HUDEP-2 (cell line): Measurements from ENCODE around the gene NPC2.
"Not testable (repeated sequence)": the region's sequence is repeated elsewhere in the genome, so short reads cannot be mapped to it uniquely, and the experiment has no call there.

Experiments used
- DNase-seq, 76 experiments: peaks; one replicate each; lab custom pipeline; 2025; ENCODE audit not compliant: unreplicated experiment in 76 of 76; lab: John Stamatoyannopoulos, UW

NPC2 gene

DNA sequence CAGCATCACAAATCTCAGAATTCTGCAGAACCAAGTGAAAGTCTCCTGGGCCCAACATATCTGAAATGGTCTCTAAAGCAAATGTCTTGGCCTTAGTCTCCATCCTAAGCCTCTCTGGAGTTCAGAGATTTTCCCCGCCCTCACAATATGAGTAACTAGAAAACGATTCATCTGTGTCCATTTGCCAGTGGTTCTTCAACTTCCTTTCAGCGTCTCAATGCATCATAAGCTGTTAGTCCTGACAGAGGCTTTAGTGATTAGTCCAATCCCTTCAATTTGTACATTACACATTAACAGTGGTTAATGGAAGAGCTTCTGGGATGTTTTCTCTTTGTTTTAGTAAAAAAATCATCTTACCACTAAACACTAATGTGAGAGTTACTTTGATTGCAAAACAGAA lies 17.4 kb downstream of the NPC2 start:
- no peak for DNase-seq

DNA sequence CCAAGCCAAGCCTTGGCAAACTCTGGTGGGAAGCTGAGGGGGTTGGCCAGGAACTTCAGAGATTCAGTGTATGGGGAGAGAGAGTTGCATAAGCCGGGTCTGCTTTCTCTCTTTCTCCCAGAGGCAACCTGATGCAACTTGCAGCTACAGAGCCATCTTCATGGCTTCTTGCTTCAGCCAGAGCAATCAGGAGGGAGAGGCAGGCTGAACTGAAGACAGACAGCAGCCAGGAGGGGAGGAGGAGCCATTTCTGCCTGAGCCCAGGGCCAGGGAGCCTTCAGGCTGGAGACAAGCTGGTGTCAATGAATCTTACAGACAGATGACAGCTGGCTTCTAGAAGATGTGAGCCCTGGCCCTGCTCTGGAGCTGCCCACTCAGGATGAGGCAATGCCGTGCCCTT lies 18.7 kb downstream of the NPC2 start:
- no peak for DNase-seq

DNA sequence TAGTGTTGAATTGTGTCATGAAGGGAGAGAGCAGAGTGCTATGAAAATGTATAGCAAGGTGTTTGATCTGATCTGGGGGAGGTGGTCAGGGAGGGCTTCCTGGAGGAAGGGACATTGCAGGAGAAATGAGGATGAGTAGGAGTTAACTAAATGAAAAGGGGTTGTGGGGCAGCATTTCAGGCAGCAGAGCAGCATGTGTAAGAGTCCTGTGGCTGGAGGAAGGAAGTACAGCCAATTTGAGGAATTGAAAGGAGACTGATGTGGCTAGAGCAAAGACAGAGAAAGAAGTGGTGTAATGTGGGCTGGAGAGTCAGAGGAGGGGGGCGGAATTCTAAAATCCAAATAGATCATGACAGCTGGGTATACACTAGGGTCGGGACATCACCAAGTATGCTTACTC lies 20.5 kb downstream of the NPC2 start:
- DNase-seq, result no peak

DNA sequence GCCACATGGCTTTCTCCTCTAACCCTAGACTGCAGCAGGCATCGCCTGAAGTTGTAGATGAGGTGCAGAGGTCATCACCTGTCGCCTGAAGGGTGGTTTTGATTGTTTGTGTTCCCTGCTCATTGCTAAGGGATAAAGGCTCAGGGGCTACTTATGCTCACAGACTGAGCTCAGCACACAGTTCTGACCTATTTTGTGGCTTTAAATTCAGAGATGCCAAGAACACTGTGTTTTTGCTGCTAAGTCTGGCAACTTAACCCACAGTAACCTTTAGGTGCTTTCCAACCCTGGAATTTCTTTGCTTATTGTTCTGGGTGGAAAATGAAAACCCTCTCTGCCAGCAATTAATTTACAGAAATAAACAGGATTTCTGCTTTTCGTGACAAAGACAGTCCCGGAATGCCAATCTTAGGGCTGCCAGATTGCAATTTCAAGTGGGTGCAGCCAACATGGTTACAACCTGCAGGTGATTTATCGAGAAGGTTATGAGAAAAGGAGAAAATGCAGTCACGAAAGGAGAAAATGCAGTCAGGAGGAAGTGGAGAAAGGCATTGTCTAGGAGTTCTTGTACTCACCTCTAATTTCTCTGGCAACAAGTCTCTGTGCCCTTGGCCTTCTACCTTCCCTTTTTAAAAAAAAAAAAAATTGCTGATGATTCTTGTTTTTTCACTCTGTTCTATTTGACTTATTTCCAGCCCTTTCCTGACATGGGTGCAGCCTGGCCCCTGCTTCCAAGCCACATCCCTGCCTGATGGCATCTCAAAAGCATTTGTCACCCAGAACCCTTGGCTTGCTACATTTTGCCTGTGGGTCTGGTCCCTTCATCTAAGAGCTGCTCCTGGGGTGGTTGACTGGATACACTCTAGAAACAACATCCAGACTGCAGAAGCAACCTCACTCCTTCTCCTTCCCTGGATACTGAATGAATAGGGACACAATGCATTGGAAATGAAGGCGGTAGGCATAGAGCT lies 23.3 kb downstream of the NPC2 start:
- DNase-seq, result no peak

DNA sequence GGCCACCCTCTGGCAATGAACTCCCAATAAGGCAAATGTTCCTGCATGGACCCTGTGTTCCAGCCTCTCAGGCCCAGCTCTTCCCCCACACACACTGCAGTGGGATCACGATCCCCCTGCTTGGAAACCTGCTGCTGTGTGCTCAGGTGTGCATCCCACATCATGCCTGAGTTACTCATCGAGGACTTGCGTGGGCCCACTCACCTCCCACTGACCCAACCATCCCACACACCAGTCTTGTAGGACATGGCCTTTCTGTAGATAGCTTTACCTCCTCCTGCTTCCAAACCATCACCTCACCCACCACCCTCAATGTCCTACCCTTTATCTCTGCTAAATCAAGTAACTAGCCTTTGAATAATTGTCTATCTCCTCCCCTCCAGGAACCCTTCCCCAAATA lies 24.6 kb downstream of the NPC2 start:
- DNase-seq, result no peak

DNA sequence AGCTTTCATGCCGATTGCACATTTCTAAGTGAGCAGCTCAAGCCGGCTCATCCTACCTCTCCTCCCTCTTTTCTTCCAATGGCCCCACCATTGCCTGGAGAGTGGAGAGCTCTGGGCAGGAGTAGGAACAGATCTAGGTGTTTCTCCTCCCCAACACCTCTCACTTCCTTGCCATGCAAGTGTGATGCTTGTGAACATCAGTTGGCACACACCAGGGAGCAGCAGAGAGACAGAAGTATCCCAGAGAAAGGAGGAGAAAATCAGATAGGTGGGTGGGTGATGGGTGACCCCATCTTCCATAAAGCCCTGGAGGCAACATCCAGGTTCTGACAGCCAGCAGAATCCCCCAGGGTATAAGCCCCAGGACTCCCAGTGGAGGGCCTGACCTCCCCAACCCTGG lies 27.8 kb downstream of the NPC2 start:
- no peak for DNase-seq

DNA sequence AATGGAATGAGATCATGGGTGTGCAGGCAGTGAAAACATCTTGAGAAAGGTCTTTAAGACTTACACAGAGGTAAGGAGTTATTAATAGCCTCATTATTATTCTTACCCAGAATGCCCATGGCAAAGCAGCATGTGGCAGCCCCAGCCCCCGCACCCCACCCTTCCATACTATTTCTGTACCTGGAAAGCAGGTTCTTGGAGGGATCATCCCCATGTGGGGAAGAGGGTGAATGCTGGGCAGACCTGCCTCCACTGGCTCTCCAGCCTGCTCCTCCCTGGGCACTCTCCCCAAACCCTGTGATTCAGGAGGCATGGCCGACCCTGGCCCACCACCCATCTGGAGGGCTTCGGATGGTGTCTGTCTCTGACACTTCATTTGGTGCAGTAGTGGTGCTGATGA lies 28.3 kb downstream of the NPC2 start:
- no peak for DNase-seq

DNA sequence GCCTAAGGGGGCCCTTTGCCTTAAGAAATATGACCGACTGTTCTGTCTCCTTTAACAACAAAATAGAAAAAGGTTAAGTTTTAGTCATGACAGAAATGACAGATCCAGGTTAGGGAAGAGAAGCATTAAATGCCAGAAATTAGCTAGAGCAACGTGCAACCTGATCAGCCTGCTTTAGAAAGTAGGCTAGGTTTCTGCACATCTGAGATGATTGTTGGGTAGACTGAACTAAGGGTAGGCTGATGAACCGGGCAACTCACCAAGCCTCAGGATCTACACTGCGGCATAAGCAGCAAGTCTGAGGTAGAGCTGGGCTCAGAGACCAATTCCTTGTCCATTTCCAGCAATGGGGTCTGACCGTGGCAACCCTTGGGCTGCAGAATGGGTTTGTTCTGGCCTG lies 29.4 kb downstream of the NPC2 start:
- DNase-seq, result no peak

DNA sequence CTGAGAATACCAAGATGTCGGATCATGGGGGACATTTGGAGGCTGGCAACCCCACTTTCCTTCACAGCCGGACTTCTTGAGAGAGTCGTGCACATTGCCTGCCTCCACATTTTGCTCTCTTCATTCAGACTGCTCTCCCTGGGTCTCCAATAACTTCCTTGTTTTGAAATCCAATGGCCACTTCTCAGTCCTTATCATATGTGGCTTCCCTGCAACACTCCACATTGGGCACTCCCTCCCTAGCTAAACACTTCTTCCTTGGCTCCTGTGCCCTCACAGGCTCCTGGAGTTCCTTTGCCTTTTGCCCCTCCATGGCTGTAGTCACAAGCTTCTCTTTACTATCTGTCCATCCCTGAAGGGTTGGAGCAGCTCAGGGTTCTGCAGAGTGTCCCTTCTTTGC lies 30.1 kb downstream of the NPC2 start:
- DNase-seq, result no peak

DNA sequence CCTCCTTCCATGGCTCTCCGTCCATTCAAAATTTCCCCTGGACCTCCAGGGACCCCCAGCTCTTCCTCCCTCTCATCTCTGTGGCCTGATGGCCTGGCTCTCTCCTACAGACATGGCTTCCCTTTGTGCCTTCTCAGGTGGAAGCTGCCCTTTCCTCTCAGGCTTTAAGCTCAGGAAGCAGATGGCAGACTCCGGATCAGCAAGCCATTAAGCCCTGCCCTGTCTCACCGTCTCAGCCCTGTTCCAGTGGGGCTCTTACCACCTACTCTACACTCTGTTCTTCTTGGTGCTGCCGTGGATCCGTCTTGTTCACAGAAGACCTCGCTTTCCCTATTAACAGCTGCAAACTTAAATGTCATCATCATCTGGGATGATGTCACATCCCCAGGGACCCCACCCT lies 33.1 kb downstream of the NPC2 start:
- no peak for DNase-seq

DNA sequence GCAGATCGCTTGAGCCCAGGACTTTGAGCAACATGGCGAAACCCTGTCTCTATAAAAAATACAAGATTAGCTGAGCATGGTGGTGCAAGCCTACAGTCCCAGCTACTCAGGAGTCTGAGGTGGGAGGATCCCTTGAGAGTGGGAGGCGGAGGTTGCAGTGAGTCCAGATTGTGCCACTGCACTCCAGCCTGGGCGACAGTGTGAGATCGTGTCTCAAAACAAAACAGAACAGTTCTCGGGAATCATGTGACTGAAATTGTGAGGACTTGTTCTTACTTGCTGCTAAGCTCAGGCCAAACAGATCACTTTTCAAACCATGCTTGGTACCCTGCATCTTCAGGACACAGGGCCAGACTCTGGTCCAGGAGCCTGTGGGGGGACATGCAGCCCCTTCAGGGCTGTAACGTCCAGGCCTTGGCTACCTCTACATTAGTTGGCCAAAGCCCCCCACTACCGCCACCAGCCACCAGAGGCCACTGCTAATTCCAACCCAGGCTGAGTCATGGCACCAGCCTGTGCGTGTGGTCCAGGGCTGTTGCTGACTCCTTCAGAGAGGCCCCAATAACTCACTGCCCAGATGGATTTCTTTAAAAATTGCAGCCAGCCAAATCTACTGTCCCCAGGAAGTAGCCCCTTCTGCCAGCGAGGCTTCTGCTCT lies 33.7 kb downstream of the NPC2 start:
- peak in 32 of 76 experiments; percentile 2 to 51 (median 12) for DNase-seq

DNA sequence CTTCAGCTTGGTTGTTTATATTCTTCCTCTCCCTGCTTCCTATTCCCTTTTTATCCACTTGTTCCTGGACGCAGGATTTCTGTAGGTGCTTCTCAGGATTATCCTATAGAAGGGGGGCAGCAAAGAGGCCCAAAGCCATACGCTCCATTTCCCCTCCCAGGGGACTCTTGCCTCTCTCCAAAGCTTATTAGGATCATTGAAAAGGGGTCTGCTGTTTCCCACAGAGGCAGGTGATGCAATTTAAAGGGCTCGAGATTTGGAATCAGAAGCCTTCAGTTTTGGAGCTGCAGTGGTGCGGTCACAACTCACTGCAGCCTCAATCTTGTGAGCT lies 35.6 kb downstream of the NPC2 start:
- DNase-seq, result no peak

DNA sequence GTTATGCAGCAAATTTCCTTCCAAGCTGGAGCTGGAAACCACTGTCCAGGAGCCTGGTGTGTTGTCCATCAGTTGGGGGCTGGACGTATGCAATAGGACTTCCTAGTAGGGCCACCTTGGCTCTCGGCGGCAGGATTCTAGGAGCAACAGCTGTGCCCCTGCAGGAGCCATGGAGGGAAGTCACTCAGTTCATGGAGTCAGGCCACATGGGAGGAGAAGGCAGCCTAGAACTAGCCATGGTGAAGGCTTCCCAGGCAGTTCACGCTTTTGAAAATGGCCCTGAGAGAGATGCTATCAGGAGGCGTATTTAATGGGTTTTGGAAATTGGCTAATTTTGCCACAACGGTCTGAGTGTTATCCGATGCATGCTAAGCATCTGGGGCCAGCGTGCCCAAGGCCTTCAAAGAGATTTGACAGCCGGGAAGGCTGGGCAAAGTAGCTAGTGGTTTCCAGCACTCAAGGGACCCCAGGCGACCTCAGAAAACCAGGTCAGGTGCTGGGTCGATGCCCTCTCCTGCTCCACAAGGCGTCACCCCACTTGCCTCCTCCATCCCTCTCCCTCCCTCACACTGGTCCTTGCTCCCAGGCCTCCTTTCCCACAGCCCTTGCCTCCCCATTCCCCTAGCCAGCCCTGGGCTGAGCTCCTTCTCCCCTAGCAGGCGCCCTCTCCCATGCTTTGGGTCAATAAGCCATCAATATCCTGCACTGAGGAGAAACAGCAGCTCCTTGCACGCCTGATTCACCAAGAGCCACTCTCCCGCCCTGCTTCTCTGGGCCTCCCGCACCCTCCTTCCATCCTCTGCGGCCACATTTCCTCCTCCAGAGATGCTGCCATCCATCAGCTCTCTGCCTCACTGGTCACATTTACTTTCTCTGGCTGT lies 36.2 kb downstream of the NPC2 start:
- no peak for DNase-seq

DNA sequence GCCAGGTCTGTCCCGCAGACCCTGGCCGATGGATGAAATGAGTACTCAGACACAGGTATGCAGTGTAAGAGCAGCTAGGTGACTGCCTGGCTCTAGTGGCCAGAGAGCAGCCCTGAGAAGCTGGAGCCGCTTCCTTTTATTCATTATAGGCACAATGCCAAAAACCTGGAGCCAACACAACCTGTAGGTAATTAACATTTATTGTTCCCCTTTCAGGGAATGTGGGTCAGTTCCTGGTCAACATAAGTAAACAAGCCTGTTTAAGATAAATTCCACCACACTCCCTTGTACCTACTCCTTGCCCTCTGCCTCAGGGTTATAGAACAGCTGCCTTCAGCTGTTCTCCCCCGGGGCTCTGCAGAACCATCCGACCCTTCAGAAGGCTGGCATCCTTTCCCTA lies 38.7 kb downstream of the NPC2 start:
- DNase-seq, result not testable (repeated sequence)

DNA sequence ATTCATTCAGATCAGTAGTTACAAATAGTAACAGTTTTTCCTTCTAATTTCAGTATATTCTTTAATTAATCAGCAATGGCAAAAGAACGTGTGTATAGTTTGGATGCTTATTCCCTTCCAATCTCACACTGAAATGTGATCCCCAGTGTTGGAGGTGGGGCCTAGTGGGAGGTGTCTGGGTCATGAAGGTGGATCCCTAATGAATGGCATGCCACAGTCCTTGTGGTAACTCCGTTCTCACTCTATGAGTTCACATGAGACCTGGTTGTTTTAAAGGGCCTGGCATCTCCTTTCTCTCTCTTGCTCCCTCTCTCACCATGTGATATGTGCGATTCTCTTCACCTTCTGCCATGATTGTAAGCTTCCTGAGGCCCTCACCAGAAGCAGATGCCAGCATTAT lies 48.2 kb downstream of the NPC2 start:
- DNase-seq, result no peak

DNA sequence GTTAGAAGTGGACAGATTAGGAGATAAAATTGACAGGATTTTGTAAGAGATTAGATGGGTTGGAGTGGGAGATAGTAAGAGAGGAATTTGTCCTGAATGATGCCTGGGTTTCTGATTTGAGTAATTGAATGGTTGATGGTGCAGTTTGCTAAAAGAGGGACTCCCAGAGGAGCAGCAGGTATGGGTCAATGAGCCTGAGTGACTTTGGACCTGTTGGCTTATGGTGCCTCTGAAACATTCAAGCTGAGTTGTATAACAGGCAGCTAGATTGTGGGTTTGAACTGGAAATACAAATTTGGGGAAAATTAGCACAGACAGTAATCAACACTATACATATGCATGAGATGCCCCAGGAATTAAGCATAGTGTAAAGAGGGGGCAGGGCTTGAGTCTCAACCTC lies 50.3 kb downstream of the NPC2 start:
- no peak for DNase-seq

DNA sequence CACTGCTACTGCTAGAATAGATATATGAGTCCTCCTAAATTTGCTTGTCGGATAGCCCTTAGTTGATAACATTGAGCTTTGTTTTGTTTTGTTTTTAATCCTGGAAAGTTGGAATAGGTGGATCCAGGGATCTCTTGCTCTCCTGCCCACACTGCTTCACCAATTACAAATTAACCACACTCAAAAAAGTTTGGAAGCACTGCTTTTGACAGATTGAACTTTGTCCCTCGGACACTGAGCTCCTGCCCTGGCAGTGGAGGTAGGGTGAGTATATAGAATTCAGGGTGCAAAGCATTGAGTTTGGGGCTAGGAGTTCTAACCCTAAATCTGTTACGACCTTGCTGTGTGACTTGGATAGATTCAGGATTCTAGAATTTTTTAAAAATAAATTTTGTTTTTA lies 52.0 kb downstream of the NPC2 start:
- no peak for DNase-seq

DNA sequence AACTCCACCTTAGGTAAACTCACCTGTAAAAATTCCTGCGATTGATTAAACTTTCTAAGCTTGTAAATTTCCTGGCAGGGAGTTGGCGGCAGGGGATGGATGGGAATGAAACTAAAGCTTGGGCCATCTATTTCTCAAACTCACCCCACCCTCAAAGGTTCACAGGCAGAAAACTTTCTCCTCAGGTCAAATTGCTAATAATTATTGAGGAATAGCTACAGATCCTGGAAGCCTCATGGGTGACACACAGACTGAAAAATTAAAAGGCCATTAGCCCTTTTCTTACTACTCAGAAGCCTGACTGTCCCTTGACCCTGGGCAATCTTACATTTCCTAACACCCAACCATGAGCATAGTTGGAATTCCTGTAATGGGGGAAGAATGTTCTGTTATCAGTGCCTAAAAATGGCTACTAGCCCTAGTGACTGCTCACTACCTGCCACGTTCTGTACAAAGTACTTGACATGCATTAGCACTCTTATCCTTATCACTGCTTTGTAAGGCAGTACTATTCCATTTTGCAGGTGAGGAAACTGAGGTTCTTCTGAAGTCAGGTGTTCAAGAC lies 54.7 kb downstream of the NPC2 start:
- DNase-seq, result no peak

DNA sequence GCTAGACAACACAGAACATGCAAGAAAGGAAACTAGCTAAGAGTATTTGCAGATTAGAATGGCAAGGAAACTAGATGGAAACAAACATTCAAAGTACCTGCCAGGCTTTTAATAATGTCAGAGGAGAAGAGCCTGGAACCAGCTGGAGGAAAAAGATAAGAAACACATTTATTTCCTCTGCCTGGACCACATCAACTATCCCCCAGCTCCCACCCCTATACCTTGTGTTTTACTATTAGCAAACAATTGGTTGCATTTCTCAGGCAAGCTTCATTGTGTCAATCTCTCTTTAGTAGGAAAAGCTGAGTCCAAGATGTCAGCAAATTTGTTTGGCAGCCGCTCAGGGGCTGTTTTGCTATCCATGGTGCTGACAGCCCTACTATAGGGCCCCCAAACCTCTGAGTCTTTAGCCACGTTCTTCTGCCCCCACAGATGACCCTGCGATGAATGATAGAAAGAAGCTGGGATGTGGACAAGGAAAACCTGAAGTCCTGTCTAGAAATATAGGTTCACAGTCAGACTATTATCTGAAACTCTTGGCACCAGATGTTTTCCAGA lies 55.5 kb downstream of the NPC2 start:
- peak in 1 of 76 experiments; percentile 2 for DNase-seq

DNA sequence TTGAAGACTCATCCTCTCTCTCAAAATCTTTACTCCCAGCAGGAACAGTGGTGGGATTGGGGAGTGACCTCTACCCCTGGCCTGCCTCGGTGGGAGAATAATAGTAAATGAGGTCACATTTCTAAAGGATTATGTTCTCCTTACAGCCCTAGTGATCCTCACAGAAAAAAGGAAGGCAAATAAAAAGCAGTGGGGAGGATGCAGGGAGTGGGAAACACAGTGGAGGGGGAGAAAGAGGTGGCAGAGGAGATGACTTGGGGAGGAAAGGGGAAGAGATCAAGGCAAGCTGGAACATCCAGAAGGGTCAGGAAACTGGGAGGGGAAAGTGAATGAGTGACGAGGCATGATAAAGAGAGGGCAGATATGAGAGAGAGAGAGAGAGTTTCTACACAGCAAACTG lies 58.8 kb downstream of the NPC2 start:
- no peak for DNase-seq

DNA sequence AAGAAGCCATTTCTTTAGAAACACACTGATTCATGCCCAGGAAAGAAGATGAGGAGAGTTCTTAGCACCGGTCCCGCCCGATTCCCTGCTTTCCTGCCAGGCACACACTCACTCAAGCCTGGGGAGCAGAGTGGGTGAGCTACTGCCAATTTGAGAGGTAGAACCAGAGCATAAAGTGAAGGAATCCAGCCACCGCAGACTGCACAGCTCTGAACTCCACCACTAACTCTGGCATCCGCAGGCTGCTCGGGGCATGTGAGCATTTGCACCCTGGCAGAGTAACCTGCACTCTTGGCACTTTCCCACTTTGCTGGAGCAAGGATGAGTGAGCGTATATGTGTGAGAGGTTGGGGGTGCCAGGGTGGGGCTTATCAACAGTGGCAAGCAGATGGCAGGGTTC lies 63.1 kb downstream of the NPC2 start:
- DNase-seq, result no peak
